Left ventricle myocardium inferior (tissue), 1 donor: ENCODE results near the gene SEMA4D. TPM values are rescaled to one million over a fixed set of nuclear protein-coding genes. Genes with fewer than 3 reads are reported as not detected.

Experiments
- DNase-seq: peaks from one replicate; pipeline ENCODE4 v3.0.0-alpha.2; 2020
- H3K27ac ChIP-seq: fragments of 200-600 bp; replicated peaks from 2 replicates; pipeline ENCODE4 v1.8.0; 2021
- H3K27me3 ChIP-seq: fragments of 200-600 bp; 2 replicates; pipeline ENCODE4 v1.8.0; 2021; ENCODE audit warnings: low read depth
- H3K36me3 ChIP-seq: fragments of 200-600 bp; 2 replicates; pipeline ENCODE4 v1.8.0; 2021
- H3K4me1 ChIP-seq: fragments of 200-600 bp; 2 replicates; pipeline ENCODE4 v1.8.0; 2021
- H3K4me3 ChIP-seq: fragments of 200-600 bp; 2 replicates; pipeline ENCODE4 v1.8.0; 2021; ENCODE audit warnings: mild to moderate bottlenecking, moderate library complexity
- H3K9me3 ChIP-seq: fragments of 200-600 bp; replicated peaks from 2 replicates; pipeline ENCODE4 v1.8.0; 2021
- intact Hi-C: fragments of 100-400 bp; cut with micrococcal nuclease; formaldehyde crosslinking; loops from one replicate; pipeline ENCODE4 v1.11.0; 2022
- total RNA-seq: library from RNA; stranded (reverse); fragmentation: NEBNext Ultra II Directional; extraction: Animal tissue kit (Norgen Biotek cat#: 25700); gene quantifications from one replicate; pipeline ENCODE4 v1.2.1, GENCODE V29; 2021
- TF ChIP-seq, protein P1 (sequence below): fragments of 200-600 bp; IDR thresholded peaks from 2 replicates; pipeline ENCODE4 v1.8.0; 2021; ENCODE audit warnings: antibody characterized with exemption, mild to moderate bottlenecking, borderline replicate concordance
- donor health status: DM: no; HTN: yes; CAD: no; lungs with severe emphysema.

Gene SEMA4D
- total RNA-seq, 1 donor from 2014 or later: 17.1 TPM

DNA sequence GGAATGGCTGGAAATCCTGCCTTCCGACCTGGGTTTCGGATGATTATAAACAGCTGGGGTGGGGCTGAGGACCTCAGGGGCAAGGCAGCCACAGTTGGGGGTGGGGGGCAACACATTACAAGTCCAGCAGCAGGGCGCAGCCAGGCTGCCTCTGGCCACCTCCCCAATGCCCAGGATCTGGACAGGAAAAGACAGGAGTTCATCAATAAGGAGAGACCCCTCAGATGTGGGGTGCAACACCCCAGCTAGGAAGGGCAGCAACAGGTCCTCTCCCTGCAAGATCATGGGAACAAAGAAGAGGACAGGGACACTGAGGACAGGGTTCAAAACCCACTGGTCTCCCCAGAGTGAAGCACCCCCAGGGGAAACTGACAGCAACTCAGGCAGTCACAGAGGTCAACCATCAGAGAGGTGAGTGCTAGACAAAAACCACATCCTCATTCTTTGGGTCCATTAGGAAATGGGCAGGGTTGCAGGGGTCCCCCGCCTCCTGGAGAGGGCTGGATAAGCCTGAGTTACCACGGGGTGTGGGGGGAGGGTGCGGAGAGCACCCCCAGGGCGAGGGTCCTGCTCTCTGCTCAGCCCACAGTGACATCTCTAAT, 33.5 kb downstream of the SEMA4D start:
- H3K27ac ChIP-seq: no peak overlapping the region
- intact Hi-C loops: no loop called here
- TF ChIP-seq, protein P1, sequence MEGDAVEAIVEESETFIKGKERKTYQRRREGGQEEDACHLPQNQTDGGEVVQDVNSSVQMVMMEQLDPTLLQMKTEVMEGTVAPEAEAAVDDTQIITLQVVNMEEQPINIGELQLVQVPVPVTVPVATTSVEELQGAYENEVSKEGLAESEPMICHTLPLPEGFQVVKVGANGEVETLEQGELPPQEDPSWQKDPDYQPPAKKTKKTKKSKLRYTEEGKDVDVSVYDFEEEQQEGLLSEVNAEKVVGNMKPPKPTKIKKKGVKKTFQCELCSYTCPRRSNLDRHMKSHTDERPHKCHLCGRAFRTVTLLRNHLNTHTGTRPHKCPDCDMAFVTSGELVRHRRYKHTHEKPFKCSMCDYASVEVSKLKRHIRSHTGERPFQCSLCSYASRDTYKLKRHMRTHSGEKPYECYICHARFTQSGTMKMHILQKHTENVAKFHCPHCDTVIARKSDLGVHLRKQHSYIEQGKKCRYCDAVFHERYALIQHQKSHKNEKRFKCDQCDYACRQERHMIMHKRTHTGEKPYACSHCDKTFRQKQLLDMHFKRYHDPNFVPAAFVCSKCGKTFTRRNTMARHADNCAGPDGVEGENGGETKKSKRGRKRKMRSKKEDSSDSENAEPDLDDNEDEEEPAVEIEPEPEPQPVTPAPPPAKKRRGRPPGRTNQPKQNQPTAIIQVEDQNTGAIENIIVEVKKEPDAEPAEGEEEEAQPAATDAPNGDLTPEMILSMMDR: no peak

DNA sequence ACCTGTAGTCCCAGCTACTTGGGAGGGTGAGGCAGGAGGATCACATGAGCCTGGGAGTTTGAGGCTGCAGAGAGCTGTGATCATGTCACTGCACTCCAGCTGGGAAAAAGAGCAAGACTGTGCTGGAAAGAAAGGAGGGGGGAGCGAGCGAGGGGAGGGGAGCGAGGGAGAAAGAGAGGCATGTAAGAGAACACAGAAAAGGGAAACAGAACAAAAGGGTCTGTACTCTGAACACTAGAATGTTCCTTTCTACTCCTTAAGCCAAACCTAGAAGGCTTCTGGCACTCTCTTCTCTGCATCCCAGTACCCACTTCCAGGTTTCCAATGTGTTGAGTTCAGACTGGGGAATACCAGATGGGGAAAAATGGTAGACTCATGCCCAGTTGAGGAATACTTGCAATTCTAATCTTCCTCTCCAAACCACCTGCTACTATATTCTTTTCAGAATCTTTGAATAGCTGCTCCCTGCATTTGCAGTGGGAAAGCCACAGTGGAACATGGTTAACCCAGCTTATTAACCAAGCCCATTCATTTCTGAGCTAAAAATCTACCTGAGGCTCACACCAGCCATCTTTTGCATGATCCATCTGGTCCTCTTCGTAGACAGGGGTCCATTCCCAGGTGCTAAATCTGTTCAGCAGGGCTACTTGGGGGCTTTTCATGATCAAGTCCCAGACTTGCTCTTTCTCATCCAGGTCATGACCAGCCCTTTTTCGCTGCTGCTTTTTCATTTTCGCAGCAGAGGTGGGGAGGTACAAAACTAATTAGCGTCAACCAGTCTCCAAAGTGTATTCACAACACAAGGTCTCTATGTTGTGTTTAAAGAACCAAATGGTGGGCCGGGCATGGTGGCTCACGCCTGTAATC, 34.9 kb downstream of the SEMA4D start:
- no peaks in the 10 kb centered on the region for H3K9me3 ChIP-seq
- no peaks in the 10 kb centered on the region for H3K27me3 ChIP-seq
- DNase-seq: no peak
- intact Hi-C loops: no loop called here
- H3K27ac ChIP-seq: no peak overlapping the region
- no peak overlapping the region for H3K4me3 ChIP-seq
- H3K4me1 ChIP-seq: no peaks in the 10 kb centered on the region
- TF ChIP-seq, protein P1: no peak
- no peaks in the 10 kb centered on the region for H3K36me3 ChIP-seq

More for the DNA sequence above, 33.5 kb downstream of the SEMA4D start:
- Histone ChIP-seq H3K27me3 (no peaks in the 10 kb centered on the region), H3K4me3 (no peak overlapping the region), H3K9me3 (no peaks in the 10 kb centered on the region), H3K36me3 (no peaks in the 10 kb centered on the region), H3K4me1 (no peaks in the 10 kb centered on the region)
- DNase-seq: no peak

DNA sequence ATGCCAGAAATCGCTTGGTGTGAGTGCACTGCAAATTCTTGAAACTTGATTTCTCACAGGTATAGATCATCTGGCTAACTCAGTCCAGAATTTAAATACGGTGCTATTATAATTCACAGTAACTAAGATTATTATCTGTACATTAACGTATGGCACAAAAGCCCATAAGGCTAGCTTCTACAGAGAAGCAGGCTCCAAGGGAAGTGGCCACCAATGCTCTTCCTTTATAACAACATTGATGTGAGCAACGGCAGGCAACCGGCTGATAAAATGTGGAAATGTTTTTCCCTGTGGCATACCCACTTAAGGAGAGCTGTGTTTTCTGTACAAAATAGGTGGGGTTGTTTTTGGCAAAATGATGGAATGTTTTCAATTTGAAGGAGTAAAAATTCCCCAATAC, 35.7 kb downstream of the SEMA4D start:
- Histone ChIP-seq H3K36me3 (no peaks in the 10 kb centered on the region), H3K4me1 (no peaks in the 10 kb centered on the region), H3K27me3 (no peaks in the 10 kb centered on the region), H3K27ac (no peak overlapping the region), H3K4me3 (no peak overlapping the region), H3K9me3 (no peaks in the 10 kb centered on the region)
- intact Hi-C loops: no loop called here
- TF ChIP-seq, protein P1: no peak
- no peak for DNase-seq

DNA sequence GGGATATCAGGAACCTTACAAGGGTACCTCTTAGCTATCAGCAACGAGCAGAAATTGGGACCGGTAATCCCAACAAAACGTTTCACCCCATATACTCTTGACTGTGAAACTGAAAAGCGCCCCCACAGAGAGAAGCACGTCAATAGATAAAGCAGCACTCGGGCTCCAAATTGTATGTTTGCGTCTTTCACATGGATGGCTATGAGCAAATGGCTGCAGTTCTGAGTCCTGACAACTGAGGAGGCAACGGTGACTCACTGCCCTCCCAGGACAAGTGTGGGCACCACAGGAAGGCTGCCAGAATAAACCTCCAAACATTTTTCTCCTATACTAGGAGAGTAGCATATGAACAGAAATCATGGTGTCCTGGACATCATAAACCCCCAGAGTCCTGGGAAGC, 36.6 kb downstream of the SEMA4D start:
- no peak overlapping the region for H3K4me3 ChIP-seq
- no peaks in the 10 kb centered on the region for H3K36me3 ChIP-seq
- no peaks in the 10 kb centered on the region for H3K9me3 ChIP-seq
- TF ChIP-seq, protein P1: no peak
- H3K27me3 ChIP-seq: no peaks in the 10 kb centered on the region
- intact Hi-C loops: no loop called here
- H3K27ac ChIP-seq: no peak overlapping the region
- DNase-seq: no peak
- no peaks in the 10 kb centered on the region for H3K4me1 ChIP-seq

DNA sequence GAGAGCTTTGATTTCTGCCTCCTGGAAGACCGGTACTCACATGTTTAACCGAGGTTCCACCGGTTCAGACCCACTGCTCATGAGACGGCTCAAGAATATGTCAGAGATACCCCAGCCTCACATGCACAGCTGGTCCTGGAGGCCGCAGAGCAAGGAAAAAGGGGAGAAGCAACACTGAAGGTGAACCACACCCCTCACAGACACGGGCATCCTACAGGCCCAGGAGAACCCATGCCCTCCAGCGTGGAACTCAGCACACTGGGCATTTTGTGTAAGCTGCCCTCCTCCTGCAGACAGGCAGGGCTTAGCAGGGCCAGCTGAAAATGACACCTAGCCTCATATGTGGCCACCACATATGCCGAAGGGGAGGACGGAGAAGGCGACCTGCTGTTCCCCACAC, 37.4 kb downstream of the SEMA4D start:
- no peaks in the 10 kb centered on the region for H3K4me1 ChIP-seq

More for the DNA sequence above, 37.4 kb downstream of the SEMA4D start:
- DNase-seq: no peak
- no peaks in the 10 kb centered on the region for H3K9me3 ChIP-seq
- H3K27ac ChIP-seq: no peak overlapping the region
- H3K4me3 ChIP-seq: no peak overlapping the region
- no peaks in the 10 kb centered on the region for H3K36me3 ChIP-seq
- intact Hi-C loops: no loop called here
- no peaks in the 10 kb centered on the region for H3K27me3 ChIP-seq
- TF ChIP-seq, protein P1: no peak
